Activated CD8-positive, alpha-beta memory T cell treated with anti-CD3 and anti-CD28 coated beads, Interleukin-2, amount 50 U/mL, for 24 hours (primary cell): ENCODE measurements around the gene GRIN2D.

Source experiments
- DNase-seq: peaks from one replicate; pipeline ENCODE4 v3.0.0-alpha.2; 2020; ENCODE audit errors: extremely low read depth

The GRIN2D gene

GRCh38 chr19:48441360-48442050 is 48.0 kb downstream of the GRIN2D start:
- no peak for DNase-seq

GRCh38 chr19:48442116-48443035 is 48.9 kb downstream of the GRIN2D start:
- DNase-seq: no peak

- no peak for DNase-seq
These were observed 49.8 kb downstream of the GRIN2D start for GRCh38 chr19:48443256-48443655.
